OCI-LY7 (cell line): Measurements from ENCODE around the gene STOX2.

ENCODE experiments used
- EZH2phosphoT487 ChIP-seq: fragments of 200-600 bp; sonication (generic); IDR thresholded peaks from 2 replicates; pipeline ENCODE4 v1.6.1; 2018; ENCODE audit warnings: low read depth, borderline replicate concordance, mild to moderate bottlenecking, mixed run types, antibody characterized with exemption, low read length, moderate library complexity, mixed read lengths
- TF ChIP-seq, protein P1 (sequence below): fragments of 200-600 bp; sonication (generic); conservative IDR thresholded peaks from 2 replicates; pipeline ENCODE4 v1.5.1; 2014; ENCODE audit warnings: mild to moderate bottlenecking, antibody characterized with exemption, low read length, moderate library complexity, mixed read lengths

DNA sequence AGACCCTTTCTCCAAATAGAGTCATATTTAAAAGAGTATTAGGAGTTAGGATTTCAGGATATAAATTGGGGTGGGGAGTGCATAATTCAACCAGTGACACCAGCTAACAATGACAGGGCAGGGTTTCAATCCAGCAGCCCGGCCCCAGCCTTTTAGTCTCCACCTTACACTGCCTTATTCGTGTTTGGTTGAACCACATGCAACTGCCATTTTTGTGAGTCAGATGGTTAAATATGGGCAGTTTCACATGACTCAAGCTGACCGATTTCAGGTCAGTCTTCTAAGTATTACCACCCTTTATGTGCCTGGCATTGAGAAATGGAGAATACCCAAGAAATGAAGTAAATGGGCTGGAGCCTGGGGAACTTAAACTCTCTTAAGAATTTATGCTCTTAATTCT lies 102.8 kb downstream of the STOX2 start:
- TF ChIP-seq, protein P1, sequence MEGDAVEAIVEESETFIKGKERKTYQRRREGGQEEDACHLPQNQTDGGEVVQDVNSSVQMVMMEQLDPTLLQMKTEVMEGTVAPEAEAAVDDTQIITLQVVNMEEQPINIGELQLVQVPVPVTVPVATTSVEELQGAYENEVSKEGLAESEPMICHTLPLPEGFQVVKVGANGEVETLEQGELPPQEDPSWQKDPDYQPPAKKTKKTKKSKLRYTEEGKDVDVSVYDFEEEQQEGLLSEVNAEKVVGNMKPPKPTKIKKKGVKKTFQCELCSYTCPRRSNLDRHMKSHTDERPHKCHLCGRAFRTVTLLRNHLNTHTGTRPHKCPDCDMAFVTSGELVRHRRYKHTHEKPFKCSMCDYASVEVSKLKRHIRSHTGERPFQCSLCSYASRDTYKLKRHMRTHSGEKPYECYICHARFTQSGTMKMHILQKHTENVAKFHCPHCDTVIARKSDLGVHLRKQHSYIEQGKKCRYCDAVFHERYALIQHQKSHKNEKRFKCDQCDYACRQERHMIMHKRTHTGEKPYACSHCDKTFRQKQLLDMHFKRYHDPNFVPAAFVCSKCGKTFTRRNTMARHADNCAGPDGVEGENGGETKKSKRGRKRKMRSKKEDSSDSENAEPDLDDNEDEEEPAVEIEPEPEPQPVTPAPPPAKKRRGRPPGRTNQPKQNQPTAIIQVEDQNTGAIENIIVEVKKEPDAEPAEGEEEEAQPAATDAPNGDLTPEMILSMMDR, result no peak
- no peak for TF ChIP-seq EZH2phosphoT487
